ENCODE data around the gene STAB2.

GRCh38 chr12:103766028-103766427 is 179.0 kb downstream of the STAB2 start:
- TF ChIP-seq EZH2phosphoT487 (conservative IDR thresholded peaks at IDR 0.05; ENCODE audit: low read length), result no peak
- no peak for TF ChIP-seq CTCF (IDR thresholded peaks at IDR 0.05; ENCODE audit: insufficient read depth, low read length, poor library complexity, severe bottlenecking)

Measured in SU-DHL-6 (cell line).